ENCODE measurements around the gene CXXC5.

The CXXC5 gene

GRCh38 chr5:139651853-139652787, 4.0 kb downstream of the CXXC5 start:
- DNase-seq (ENCODE audit: low read depth): no peak

- no peak for DNase-seq (ENCODE audit: low read depth)
Observed at GRCh38 chr5:139652788-139653241, 4.7 kb downstream of the CXXC5 start.

- no peak for DNase-seq (ENCODE audit: low read depth)
Observed at GRCh38 chr5:139653616-139654015, 5.5 kb downstream of the CXXC5 start.

GRCh38 chr5:139654464-139654863, 6.3 kb downstream of the CXXC5 start:
- no peak for DNase-seq (ENCODE audit: low read depth)

- no peak for DNase-seq (ENCODE audit: low read depth)
Observed at GRCh38 chr5:139654871-139655491, 6.8 kb downstream of the CXXC5 start.

GRCh38 chr5:139655727-139656271, 7.7 kb downstream of the CXXC5 start:
- no peak for DNase-seq (ENCODE audit: low read depth)

GRCh38 chr5:139657363-139658321, 9.5 kb downstream of the CXXC5 start:
- no peak for DNase-seq (ENCODE audit: low read depth)

GRCh38 chr5:139658501-139658927, 10.4 kb downstream of the CXXC5 start:
- DNase-seq (ENCODE audit: low read depth): no peak

- DNase-seq (ENCODE audit: low read depth): no peak
Observed at GRCh38 chr5:139658928-139659667, 10.9 kb downstream of the CXXC5 start.

- no peak for DNase-seq (ENCODE audit: low read depth)
Observed at GRCh38 chr5:139659695-139660101, 11.5 kb downstream of the CXXC5 start.

- DNase-seq (ENCODE audit: low read depth): no peak
Observed at GRCh38 chr5:139660105-139660922, 12.2 kb downstream of the CXXC5 start.

- DNase-seq (ENCODE audit: low read depth): no peak
Observed at GRCh38 chr5:139660923-139661814, 13.0 kb downstream of the CXXC5 start.

GRCh38 chr5:139662617-139663016, 14.5 kb downstream of the CXXC5 start:
- DNase-seq (ENCODE audit: low read depth): no peak

GRCh38 chr5:139663207-139664085, 15.3 kb downstream of the CXXC5 start:
- no peak for DNase-seq (ENCODE audit: low read depth)

- no peak for DNase-seq (ENCODE audit: low read depth)
Observed at GRCh38 chr5:139664086-139664693, 16.0 kb downstream of the CXXC5 start.

GRCh38 chr5:139664727-139665351, 16.7 kb downstream of the CXXC5 start:
- no peak for DNase-seq (ENCODE audit: low read depth)

- DNase-seq (ENCODE audit: low read depth): no peak
Observed at GRCh38 chr5:139665626-139666025, 17.5 kb downstream of the CXXC5 start.
